Brain microvascular endothelial cell (primary cell): ENCODE results near the gene PRPH2.
"Not testable (repeated sequence)": the region's sequence is repeated elsewhere in the genome, so short reads cannot be mapped to it uniquely, and the experiment has no call there.

Experiments
- DNase-seq: peaks from one replicate; pipeline ENCODE4 v3.0.0-alpha.2; 2020
- H3K27ac ChIP-seq: fragments of 250-450 bp; sonication (Bioruptor Pico); 2 replicates; pipeline ENCODE4 v1.5.1; 2020; ENCODE audit warnings: mild to moderate bottlenecking, moderate library complexity
- H3K27me3 ChIP-seq: fragments of 250-450 bp; sonication (Bioruptor Pico); replicated peaks from 2 replicates; pipeline ENCODE4 v1.5.1; 2020; ENCODE audit warnings: mild to moderate bottlenecking
- H3K36me3 ChIP-seq: fragments of 250-450 bp; sonication (Bioruptor Pico); replicated peaks from 2 replicates; pipeline ENCODE4 v1.5.1; 2020; ENCODE audit warnings: mild to moderate bottlenecking
- H3K4me3 ChIP-seq: 2 replicates; pipeline ENCODE4 v1.5.1; 2011; ENCODE audit warnings: low read depth, mild to moderate bottlenecking, control low read depth, low read length, moderate library complexity
- CTCF ChIP-seq: IDR thresholded peaks from 2 replicates; pipeline ENCODE4 v1.5.1; 2011; ENCODE audit warnings: low read depth, mild to moderate bottlenecking, moderate library complexity, low read length, control low read depth, inconsistent platforms; ENCODE audit errors: missing control alignments
- in situ Hi-C: cut with HindIII; loops from 2 replicates; pipeline ENCODE4 v1.10.0; 2017; ENCODE audit warnings: low sequenced_read_pairs, low pct_ligation_motif_present

The PRPH2 gene

GRCh38 chr6:42735976-42736375, 13.6 kb upstream of the PRPH2 start:
- no peak overlapping the region for H3K4me3 ChIP-seq
- no peak for TF ChIP-seq CTCF
- no peak overlapping the region for H3K27ac ChIP-seq
- DNase-seq = no peak
- in situ Hi-C loops = no loop called here
- no peaks in the 10 kb centered on the region for H3K27me3 ChIP-seq
- no peaks in the 10 kb centered on the region for H3K36me3 ChIP-seq

- H3K36me3 ChIP-seq, H3K27ac ChIP-seq, DNase-seq, H3K4me3 ChIP-seq, in situ Hi-C loops, H3K27me3 ChIP-seq: not testable (repeated sequence)
Measured at GRCh38 chr6:42733867-42734481, 11.6 kb upstream of the PRPH2 start.

GRCh38 chr6:42729731-42730130, 7.3 kb upstream of the PRPH2 start:
- no peak overlapping the region for H3K4me3 ChIP-seq
- H3K36me3 ChIP-seq = no peaks in the 10 kb centered on the region
- no peak for DNase-seq
- no peak overlapping the region for H3K27ac ChIP-seq
- in situ Hi-C loops = no loop called here
- H3K27me3 ChIP-seq = no peaks in the 10 kb centered on the region
- TF ChIP-seq CTCF = no peak

- H3K36me3 ChIP-seq = no peaks in the 10 kb centered on the region
- H3K27ac ChIP-seq = peak overlapping the region; percentile 18
- no peak for DNase-seq
- TF ChIP-seq CTCF = no peak
- no peaks in the 10 kb centered on the region for H3K27me3 ChIP-seq
- in situ Hi-C loops = no loop called here
- H3K4me3 ChIP-seq = peak overlapping the region; percentile 57
Measured at GRCh38 chr6:42727627-42728026, 5.2 kb upstream of the PRPH2 start.

- H3K4me3 ChIP-seq = peak overlapping the region; percentile 57
- in situ Hi-C loops = no loop called here
Measured at GRCh38 chr6:42727087-42727611, 4.8 kb upstream of the PRPH2 start.

More at GRCh38 chr6:42727087-42727611, 4.8 kb upstream of the PRPH2 start:
- no peaks in the 10 kb centered on the region for H3K27me3 ChIP-seq
- no peaks in the 10 kb centered on the region for H3K36me3 ChIP-seq
- H3K27ac ChIP-seq = peak overlapping the region; percentile 18
- no peak for DNase-seq
- TF ChIP-seq CTCF = no peak
